ENCODE measurements around the gene RNASE13.

The RNASE13 gene

DNA sequence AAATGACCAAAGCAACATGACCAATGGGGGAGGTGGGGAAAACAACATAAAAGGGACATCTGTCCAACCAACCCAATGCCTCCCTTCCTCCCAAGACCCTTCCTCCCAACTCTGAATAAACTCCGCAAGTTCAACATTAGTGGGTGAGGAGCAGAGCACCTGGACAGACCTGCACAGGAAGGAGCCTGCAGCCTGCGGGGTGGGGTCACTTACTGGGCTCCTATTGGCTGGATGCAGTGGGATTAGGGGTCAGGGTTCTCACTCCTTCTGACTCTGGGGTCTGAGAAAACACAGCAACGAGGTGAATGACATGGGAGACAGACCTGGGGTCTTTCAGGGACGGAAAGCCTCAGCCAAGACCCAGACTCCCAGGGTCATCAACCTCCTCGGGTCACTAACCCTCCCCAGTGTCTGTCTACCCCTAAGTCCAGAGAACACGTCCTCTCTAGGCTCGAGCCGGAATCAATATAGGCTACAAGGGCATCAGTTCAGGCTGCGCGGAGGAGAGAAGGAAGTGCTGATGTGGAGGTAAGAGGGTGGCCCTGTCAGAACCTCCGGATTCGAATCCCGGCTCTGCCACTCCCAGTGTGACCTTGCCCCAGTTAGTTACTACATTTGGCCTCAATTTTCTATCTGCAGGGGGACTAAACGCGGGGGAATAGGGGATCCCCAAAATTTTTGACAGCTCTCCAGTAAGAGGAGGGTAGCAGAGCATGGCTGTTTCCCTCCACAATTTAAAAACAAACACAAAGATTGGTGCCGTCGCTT, 10.6 kb downstream of the RNASE13 start:
- in situ Hi-C loops (cut with MboI; ENCODE audit: low pct_unique_long_range_greater_than_20kb, low sequenced_read_pairs, unreplicated experiment) = no loop called here
- TF ChIP-seq, protein P1, sequence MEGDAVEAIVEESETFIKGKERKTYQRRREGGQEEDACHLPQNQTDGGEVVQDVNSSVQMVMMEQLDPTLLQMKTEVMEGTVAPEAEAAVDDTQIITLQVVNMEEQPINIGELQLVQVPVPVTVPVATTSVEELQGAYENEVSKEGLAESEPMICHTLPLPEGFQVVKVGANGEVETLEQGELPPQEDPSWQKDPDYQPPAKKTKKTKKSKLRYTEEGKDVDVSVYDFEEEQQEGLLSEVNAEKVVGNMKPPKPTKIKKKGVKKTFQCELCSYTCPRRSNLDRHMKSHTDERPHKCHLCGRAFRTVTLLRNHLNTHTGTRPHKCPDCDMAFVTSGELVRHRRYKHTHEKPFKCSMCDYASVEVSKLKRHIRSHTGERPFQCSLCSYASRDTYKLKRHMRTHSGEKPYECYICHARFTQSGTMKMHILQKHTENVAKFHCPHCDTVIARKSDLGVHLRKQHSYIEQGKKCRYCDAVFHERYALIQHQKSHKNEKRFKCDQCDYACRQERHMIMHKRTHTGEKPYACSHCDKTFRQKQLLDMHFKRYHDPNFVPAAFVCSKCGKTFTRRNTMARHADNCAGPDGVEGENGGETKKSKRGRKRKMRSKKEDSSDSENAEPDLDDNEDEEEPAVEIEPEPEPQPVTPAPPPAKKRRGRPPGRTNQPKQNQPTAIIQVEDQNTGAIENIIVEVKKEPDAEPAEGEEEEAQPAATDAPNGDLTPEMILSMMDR (IDR thresholded peaks at IDR 0.05; ENCODE audit: extremely low read depth, insufficient read depth, missing control alignments) = no peak
- DNase-seq (ENCODE audit: low spot score) = no peak

DNA sequence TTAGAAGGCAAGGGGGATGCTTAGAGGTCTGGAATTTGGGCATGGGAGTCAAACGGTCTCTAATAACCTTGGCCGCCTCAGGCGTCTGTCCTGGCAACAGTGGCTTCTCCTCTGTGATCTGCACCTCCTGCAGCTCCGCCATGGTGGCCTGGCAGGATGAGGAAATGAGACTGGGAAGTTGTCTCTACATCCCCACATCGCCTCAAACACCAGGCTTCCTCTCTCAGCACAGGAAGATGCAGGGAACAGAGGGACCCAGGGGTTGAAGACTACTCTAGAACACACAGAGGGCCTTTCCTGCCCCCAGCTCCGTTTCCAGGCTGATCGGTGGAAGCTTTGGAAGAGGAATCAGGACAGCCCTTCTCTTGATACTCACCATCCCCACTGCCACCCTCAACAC, 11.4 kb downstream of the RNASE13 start:
- TF ChIP-seq, protein P1 (IDR thresholded peaks at IDR 0.05; ENCODE audit: extremely low read depth, insufficient read depth, missing control alignments) = no peak
- in situ Hi-C loops (cut with MboI; ENCODE audit: low pct_unique_long_range_greater_than_20kb, low sequenced_read_pairs, unreplicated experiment) = no loop called here
- no peak for DNase-seq (ENCODE audit: low spot score)

DNA sequence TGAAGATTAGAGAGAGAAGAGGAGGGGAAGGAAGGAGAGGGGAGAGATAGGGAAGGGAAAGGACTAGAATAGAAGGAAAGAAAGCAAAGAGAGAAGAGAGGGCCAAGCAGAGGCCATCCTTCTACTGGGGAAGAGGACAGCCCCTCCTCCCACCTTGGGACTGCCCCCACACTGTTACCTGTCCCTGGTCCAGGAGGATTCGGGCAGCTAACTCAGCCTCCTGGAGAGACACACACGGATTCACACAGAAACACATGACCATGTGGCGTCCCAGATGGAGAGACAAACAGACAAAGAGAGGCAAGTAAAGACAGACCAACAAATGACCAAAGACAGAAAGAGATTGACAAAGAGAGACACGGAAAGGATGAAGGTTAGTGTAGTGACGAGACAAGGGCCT, 11.9 kb downstream of the RNASE13 start:
- TF ChIP-seq, protein P1 (IDR thresholded peaks at IDR 0.05; ENCODE audit: extremely low read depth, insufficient read depth, missing control alignments) = no peak
- DNase-seq (ENCODE audit: low spot score) = no peak
- in situ Hi-C loops (cut with MboI; ENCODE audit: low pct_unique_long_range_greater_than_20kb, low sequenced_read_pairs, unreplicated experiment) = no loop called here

DNA sequence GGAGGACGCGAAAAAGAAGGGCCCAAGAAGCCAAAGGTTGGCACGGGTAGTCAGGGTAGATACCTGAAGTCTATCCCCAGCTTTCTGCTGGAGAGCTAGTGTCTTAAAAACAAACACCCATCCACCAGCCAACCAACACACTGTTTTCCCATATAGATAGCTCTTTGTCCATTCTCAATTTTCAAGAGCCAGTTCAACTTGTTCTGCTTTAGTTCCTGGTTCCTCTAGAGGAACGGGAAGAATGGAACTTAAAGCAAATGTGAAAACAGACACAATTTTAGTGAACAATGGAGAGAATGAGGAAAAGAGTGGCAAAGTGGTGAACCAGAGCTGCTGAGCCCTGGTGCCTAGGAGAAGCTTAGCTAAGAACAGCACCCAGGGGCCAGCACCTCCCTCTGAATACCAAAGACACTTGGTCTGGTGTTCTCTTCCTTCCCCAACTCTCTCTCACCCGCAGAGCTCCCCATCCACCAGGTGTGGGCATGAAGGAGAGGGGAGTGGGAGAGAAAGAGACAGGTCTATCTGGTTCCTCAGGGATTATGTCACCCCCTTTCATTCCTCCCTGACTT, 13.5 kb downstream of the RNASE13 start:
- in situ Hi-C loops (cut with MboI; ENCODE audit: low pct_unique_long_range_greater_than_20kb, low sequenced_read_pairs, unreplicated experiment) = no loop called here
- no peak for DNase-seq (ENCODE audit: low spot score)
- TF ChIP-seq, protein P1 (IDR thresholded peaks at IDR 0.05; ENCODE audit: extremely low read depth, insufficient read depth, missing control alignments) = no peak

DNA sequence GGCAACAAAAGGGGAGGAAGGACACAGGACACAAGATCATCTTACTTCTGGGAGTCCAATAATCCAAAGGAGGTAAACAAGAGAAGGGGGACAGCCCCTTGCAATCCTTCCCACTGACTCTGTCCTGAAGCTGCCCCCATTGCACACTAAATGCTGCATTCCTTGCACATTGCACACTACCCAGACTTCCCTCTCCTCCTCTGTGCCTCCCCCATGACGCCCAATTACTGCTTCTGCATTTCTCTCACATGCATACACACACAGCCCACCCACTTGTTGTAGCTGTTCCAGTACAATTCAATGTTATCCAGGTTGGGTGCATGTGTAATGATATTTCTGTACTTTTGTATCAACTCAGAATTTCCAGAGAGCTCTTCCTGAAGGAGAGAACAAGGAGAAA, 15.2 kb downstream of the RNASE13 start:
- TF ChIP-seq, protein P1 (IDR thresholded peaks at IDR 0.05; ENCODE audit: extremely low read depth, insufficient read depth, missing control alignments) = no peak
- DNase-seq (ENCODE audit: low spot score) = no peak
- in situ Hi-C loops (cut with MboI; ENCODE audit: low pct_unique_long_range_greater_than_20kb, low sequenced_read_pairs, unreplicated experiment) = no loop called here

DNA sequence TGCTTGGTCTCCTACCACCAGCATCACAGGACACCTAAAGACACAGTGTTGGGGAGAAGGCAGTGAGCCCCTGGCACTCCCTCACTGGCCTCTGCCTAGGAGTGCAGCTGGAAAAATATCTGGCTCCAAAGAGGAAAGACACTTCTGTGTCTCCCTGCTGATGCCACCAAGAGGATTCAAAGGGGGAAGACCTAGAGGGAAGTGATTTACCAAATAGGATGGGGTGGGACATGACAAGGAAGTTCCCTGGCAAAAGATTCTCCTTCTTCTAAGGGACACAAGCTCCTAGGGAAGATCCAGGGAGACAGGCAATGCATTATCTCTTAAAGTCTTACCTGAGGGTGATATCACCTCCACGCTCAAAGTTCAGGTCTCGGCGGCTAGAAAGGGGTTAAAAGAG, 15.8 kb downstream of the RNASE13 start:
- TF ChIP-seq, protein P1 (IDR thresholded peaks at IDR 0.05; ENCODE audit: extremely low read depth, insufficient read depth, missing control alignments) = no peak
- in situ Hi-C loops (cut with MboI; ENCODE audit: low pct_unique_long_range_greater_than_20kb, low sequenced_read_pairs, unreplicated experiment) = no loop called here
- no peak for DNase-seq (ENCODE audit: low spot score)
